ENCODE data around the gene MAPKAP1. TPM values are rescaled to one million over a fixed set of nuclear protein-coding genes. Genes with fewer than 3 reads are reported as not detected.
A peak's percentile ranks its signal among the peaks of the same experiment; 100 is the strongest.

Gene MAPKAP1
- total and polyA plus RNA-seq, 2 experiments from 2014 or later, result 68.4 to 98.5 TPM

DNA sequence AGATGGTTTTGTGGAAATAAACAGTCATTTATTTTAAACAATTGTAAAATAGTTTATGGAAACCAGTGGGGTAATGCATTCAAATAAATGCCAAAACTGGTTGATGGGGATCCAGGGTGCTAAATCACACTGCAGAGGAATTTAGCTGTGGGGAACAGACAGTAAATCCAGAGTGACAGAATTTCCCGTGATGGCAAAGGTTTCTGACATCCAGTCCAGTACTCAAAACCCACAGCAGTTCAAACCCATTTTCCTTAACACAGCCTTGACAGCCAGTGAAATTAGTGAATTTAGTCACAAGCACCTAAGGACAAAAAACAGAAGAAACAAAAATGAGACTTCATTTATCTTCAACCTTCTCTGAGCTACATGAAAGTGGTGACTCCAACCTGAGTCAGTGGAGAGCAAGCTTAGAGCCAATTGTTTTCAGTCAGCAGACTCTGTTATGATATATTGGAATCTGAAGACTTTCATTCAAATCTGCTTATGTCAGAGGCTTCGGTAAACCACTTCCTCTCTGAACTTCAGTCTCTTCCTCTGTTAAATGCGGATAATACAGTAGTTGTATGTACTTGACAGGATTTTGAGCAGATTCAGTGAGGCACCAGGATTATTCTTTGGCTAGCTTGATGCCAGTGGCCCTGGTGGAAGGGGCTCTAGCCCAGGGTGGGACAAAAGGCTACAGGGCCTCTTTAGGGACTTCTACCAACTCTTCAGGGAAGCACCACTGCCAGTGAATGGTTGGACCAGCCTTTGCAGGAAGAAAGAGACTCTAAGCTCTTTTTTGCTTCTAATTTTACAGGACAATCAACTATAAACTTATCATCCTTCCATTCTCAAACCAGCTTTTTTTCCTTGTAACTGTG is 185.3 kb downstream of the MAPKAP1 start:
- no peak overlapping the region for H3K4me3 Mint-ChIP-seq
- H3K9me2 ChIP-seq (ENCODE audit: insufficient read depth), result no peaks in the 10 kb centered on the region; the same call in 1 of the 2 replicates
- peaks cover 39% of the 10 kb centered on the region for H3K4me1 Mint-ChIP-seq

DNA sequence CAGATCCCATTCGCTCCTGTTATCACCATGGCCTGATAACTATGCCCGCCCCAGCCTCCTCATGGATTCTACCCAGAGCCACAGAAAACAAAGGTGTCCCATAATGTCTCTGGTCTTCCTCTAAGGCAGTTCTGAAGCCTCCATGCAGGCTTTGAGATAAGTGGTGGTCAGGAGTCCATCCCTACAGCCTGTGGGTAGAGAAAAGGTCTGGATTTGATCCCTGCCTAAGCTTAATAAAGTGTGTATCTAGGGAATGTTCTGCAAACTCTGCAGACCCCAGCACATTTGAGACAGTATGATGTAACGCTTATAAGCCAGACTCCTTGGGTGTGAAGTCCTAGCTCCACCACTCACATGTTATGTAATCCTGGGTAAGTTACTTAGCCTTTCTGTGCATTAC is 187.3 kb downstream of the MAPKAP1 start:
- TF ChIP-seq CREB1 (CRISPR knock-in tag; IDR thresholded peaks at IDR 0.05; ENCODE audit: low read depth) (no peak), ZNF114 (CRISPR knock-in tag; IDR thresholded peaks at IDR 0.05) (no peak), POLR2AphosphoS5 (IDR thresholded peaks at IDR 0.05; ENCODE audit: low read depth) (no peak), ZNF331 (CRISPR knock-in tag; IDR thresholded peaks at IDR 0.05; ENCODE audit: low read depth) (no peak), EZH2 (IDR thresholded peaks at IDR 0.05; ENCODE audit: low read depth, unreplicated experiment) (no peak)
- TF ChIP-seq, protein P1, sequence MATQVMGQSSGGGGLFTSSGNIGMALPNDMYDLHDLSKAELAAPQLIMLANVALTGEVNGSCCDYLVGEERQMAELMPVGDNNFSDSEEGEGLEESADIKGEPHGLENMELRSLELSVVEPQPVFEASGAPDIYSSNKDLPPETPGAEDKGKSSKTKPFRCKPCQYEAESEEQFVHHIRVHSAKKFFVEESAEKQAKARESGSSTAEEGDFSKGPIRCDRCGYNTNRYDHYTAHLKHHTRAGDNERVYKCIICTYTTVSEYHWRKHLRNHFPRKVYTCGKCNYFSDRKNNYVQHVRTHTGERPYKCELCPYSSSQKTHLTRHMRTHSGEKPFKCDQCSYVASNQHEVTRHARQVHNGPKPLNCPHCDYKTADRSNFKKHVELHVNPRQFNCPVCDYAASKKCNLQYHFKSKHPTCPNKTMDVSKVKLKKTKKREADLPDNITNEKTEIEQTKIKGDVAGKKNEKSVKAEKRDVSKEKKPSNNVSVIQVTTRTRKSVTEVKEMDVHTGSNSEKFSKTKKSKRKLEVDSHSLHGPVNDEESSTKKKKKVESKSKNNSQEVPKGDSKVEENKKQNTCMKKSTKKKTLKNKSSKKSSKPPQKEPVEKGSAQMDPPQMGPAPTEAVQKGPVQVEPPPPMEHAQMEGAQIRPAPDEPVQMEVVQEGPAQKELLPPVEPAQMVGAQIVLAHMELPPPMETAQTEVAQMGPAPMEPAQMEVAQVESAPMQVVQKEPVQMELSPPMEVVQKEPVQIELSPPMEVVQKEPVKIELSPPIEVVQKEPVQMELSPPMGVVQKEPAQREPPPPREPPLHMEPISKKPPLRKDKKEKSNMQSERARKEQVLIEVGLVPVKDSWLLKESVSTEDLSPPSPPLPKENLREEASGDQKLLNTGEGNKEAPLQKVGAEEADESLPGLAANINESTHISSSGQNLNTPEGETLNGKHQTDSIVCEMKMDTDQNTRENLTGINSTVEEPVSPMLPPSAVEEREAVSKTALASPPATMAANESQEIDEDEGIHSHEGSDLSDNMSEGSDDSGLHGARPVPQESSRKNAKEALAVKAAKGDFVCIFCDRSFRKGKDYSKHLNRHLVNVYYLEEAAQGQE (IDR thresholded peaks at IDR 0.05; ENCODE audit: unreplicated experiment), result no peak
- TF ChIP-seq, protein P2, sequence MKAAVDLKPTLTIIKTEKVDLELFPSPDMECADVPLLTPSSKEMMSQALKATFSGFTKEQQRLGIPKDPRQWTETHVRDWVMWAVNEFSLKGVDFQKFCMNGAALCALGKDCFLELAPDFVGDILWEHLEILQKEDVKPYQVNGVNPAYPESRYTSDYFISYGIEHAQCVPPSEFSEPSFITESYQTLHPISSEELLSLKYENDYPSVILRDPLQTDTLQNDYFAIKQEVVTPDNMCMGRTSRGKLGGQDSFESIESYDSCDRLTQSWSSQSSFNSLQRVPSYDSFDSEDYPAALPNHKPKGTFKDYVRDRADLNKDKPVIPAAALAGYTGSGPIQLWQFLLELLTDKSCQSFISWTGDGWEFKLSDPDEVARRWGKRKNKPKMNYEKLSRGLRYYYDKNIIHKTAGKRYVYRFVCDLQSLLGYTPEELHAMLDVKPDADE (IDR thresholded peaks at IDR 0.05), result no peak
- no peaks in the 10 kb centered on the region; the same call in 1 of the 2 replicates for H4K20me1 ChIP-seq (replicated peaks; ENCODE audit: insufficient read depth)
- Mint-ChIP-seq H3K27ac (no peak overlapping the region), H3K4me1 (peaks cover 50% of the 10 kb centered on the region), H3K9me3 (no peaks in the 10 kb centered on the region), H3K4me3 (no peak overlapping the region), H3K36me3 (ENCODE audit: low read depth) (peaks cover 3% of the 10 kb centered on the region; the same call in 1 of the 3 replicates), H3K27me3 (ENCODE audit: insufficient read depth, low read depth, poor library complexity) (no peaks in the 10 kb centered on the region)
- H3K79me2 ChIP-seq (replicated peaks; ENCODE audit: insufficient read depth), result peaks cover 10% of the 10 kb centered on the region; the same call in 1 of the 2 replicates
- no peak overlapping the region for H3K27ac ChIP-seq (ENCODE audit: low read depth)
- DNase-seq (ENCODE audit: low spot score) (no peak), ATAC-seq (no peak)
- H3K4me1 ChIP-seq (ENCODE audit: insufficient read depth), result peaks cover 41% of the 10 kb centered on the region
- H3K27me3 ChIP-seq (ENCODE audit: insufficient read depth), result no peaks in the 10 kb centered on the region
- no peak overlapping the region for H3K4me2 ChIP-seq
- no peaks in the 10 kb centered on the region for H3F3A ChIP-seq (replicated peaks; ENCODE audit: low read depth)
- no peak overlapping the region for H3K4me3 ChIP-seq
- H3K9me2 ChIP-seq (ENCODE audit: insufficient read depth), result no peaks in the 10 kb centered on the region; the same call in 1 of the 2 replicates
- no peaks in the 10 kb centered on the region for H3K36me3 ChIP-seq (ENCODE audit: insufficient read depth)
- no peak overlapping the region for H2AFZ ChIP-seq

More for the DNA sequence above, 185.3 kb downstream of the MAPKAP1 start:
- Mint-ChIP-seq H3K27ac (0 out of 2 replicates have a peak overlapping the region, but pooled peaks have one; percentile 49), H3K36me3 (ENCODE audit: low read depth) (peaks cover 3% of the 10 kb centered on the region; the same call in 1 of the 3 replicates), H3K9me3 (no peaks in the 10 kb centered on the region), H3K27me3 (ENCODE audit: insufficient read depth, low read depth, poor library complexity) (no peaks in the 10 kb centered on the region)
- Histone ChIP-seq H3K79me2 (replicated peaks; ENCODE audit: insufficient read depth) (peaks cover 3% of the 10 kb centered on the region; the same call in 1 of the 2 replicates), H3K36me3 (ENCODE audit: insufficient read depth) (no peaks in the 10 kb centered on the region), H3K27ac (ENCODE audit: low read depth) (no peak overlapping the region), H3K4me2 (no peak overlapping the region), H3F3A (replicated peaks; ENCODE audit: low read depth) (no peaks in the 10 kb centered on the region), H3K27me3 (ENCODE audit: insufficient read depth) (no peaks in the 10 kb centered on the region), H4K20me1 (replicated peaks; ENCODE audit: insufficient read depth) (no peaks in the 10 kb centered on the region; the same call in 1 of the 2 replicates), H3K4me3 (no peak overlapping the region), H3K4me1 (ENCODE audit: insufficient read depth) (peaks cover 27% of the 10 kb centered on the region), H2AFZ (no peak overlapping the region)
- no peak for ATAC-seq
- no peak for DNase-seq (ENCODE audit: low spot score)
- TF ChIP-seq NANOG (IDR thresholded peaks at IDR 0.05; ENCODE audit: borderline replicate concordance), result no peak
- no peak for TF ChIP-seq ZNF114 (CRISPR knock-in tag; IDR thresholded peaks at IDR 0.05)
- no peak for TF ChIP-seq EZH2 (IDR thresholded peaks at IDR 0.05; ENCODE audit: low read depth, unreplicated experiment)
- TF ChIP-seq, protein P2 (IDR thresholded peaks at IDR 0.05), result no peak
- TF ChIP-seq, protein P3, sequence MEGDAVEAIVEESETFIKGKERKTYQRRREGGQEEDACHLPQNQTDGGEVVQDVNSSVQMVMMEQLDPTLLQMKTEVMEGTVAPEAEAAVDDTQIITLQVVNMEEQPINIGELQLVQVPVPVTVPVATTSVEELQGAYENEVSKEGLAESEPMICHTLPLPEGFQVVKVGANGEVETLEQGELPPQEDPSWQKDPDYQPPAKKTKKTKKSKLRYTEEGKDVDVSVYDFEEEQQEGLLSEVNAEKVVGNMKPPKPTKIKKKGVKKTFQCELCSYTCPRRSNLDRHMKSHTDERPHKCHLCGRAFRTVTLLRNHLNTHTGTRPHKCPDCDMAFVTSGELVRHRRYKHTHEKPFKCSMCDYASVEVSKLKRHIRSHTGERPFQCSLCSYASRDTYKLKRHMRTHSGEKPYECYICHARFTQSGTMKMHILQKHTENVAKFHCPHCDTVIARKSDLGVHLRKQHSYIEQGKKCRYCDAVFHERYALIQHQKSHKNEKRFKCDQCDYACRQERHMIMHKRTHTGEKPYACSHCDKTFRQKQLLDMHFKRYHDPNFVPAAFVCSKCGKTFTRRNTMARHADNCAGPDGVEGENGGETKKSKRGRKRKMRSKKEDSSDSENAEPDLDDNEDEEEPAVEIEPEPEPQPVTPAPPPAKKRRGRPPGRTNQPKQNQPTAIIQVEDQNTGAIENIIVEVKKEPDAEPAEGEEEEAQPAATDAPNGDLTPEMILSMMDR (conservative IDR thresholded peaks at IDR 0.05; ENCODE audit: low read depth in 2 of 2), result no peak
- no peak for TF ChIP-seq ZNF331 (CRISPR knock-in tag; IDR thresholded peaks at IDR 0.05; ENCODE audit: low read depth)
- TF ChIP-seq CREB1 (CRISPR knock-in tag; IDR thresholded peaks at IDR 0.05; ENCODE audit: low read depth), result no peak

Measured in GM23338 (cell line).